ENCODE results near the gene CDH6. TPM values are rescaled to one million over a fixed set of nuclear protein-coding genes. Genes with fewer than 3 reads are reported as not detected.

CDH6 gene
- total and polyA plus RNA-seq, 7 donors, result under 0.01 to 6.9 (median 1.6) TPM; not detected in 1

- DNase-seq, result no peak
- intact Hi-C loops (cut with DNase I), result no loop called here
- Histone ChIP-seq H3K4me3 (no peak overlapping the region), H3K27me3 (no peaks in the 10 kb centered on the region), H3K27ac (no peak overlapping the region), H3K4me1 (no peaks in the 10 kb centered on the region), H3K36me3 (no peaks in the 10 kb centered on the region), H3K9me3 (no peaks in the 10 kb centered on the region)
- WGBS, 2 donors, result 84 to 86% methylated on average over 5 of the region's 5 CpGs
- TF ChIP-seq POLR2AphosphoS5 (IDR thresholded peaks at IDR 0.05), result no peak
- TF ChIP-seq EP300 (IDR thresholded peaks at IDR 0.05), result no peak
- TF ChIP-seq CTCF (IDR thresholded peaks at IDR 0.05), result no peak
- no peak for TF ChIP-seq POLR2A (IDR thresholded peaks at IDR 0.05)
Observed at GRCh38 chr5:31226651-31227050, 33.2 kb downstream of the CDH6 start.

GRCh38 chr5:31229266-31229665 lies 35.8 kb downstream of the CDH6 start:
- intact Hi-C loops (cut with DNase I), result no loop called here
- Histone ChIP-seq H3K36me3 (no peaks in the 10 kb centered on the region), H3K4me3 (no peak overlapping the region), H3K27ac (no peak overlapping the region), H3K27me3 (no peaks in the 10 kb centered on the region), H3K4me1 (peaks cover 0 to 4% (median 0%) of the 10 kb centered on the region in 4 donors), H3K9me3 (no peaks in the 10 kb centered on the region)
- DNase-seq, result no peak
- 81 to 82% methylated on average over 2 of the region's 2 CpGs for WGBS, 2 donors
- TF ChIP-seq POLR2A (IDR thresholded peaks at IDR 0.05) (no peak), CTCF (IDR thresholded peaks at IDR 0.05) (no peak), POLR2AphosphoS5 (IDR thresholded peaks at IDR 0.05) (no peak), EP300 (IDR thresholded peaks at IDR 0.05) (no peak)

- H3K4me3 ChIP-seq, result no peak overlapping the region
- H3K27me3 ChIP-seq, result no peaks in the 10 kb centered on the region
- intact Hi-C loops (cut with DNase I), result no loop called here
- WGBS, 2 donors, result 86 to 93% methylated on average over 6 of the region's 6 CpGs
- H3K27ac ChIP-seq, result no peak overlapping the region
- peaks cover 0 to 4% (median 0%) of the 10 kb centered on the region in 4 donors for H3K4me1 ChIP-seq
- H3K36me3 ChIP-seq, result no peaks in the 10 kb centered on the region
- TF ChIP-seq CTCF (IDR thresholded peaks at IDR 0.05) (no peak), POLR2A (IDR thresholded peaks at IDR 0.05) (no peak), EP300 (IDR thresholded peaks at IDR 0.05) (no peak), POLR2AphosphoS5 (IDR thresholded peaks at IDR 0.05) (no peak)
- DNase-seq, result no peak
- H3K9me3 ChIP-seq, result no peaks in the 10 kb centered on the region
Observed at GRCh38 chr5:31231177-31231838, 37.8 kb downstream of the CDH6 start.

GRCh38 chr5:31232273-31232888 lies 38.9 kb downstream of the CDH6 start:
- H3K9me3 ChIP-seq, result no peaks in the 10 kb centered on the region
- H3K27ac ChIP-seq, result no peak overlapping the region
- peaks cover 0 to 4% (median 0%) of the 10 kb centered on the region in 4 donors for H3K4me1 ChIP-seq
- intact Hi-C loops (cut with DNase I), result no loop called here
- H3K36me3 ChIP-seq, result no peaks in the 10 kb centered on the region
- WGBS, 2 donors, result 0 to 1% methylated on average over 4 of the region's 4 CpGs
- no peak overlapping the region for H3K4me3 ChIP-seq
- H3K27me3 ChIP-seq, result no peaks in the 10 kb centered on the region
- DNase-seq, result no peak
- TF ChIP-seq POLR2AphosphoS5 (IDR thresholded peaks at IDR 0.05) (no peak), POLR2A (IDR thresholded peaks at IDR 0.05) (no peak), CTCF (IDR thresholded peaks at IDR 0.05) (peak in 3 of 4 experiments; percentile 30 to 53 (median 31)), EP300 (IDR thresholded peaks at IDR 0.05) (no peak)
